ENCODE data around the gene ADORA2B. TPM values are rescaled to one million over a fixed set of nuclear protein-coding genes. Genes with fewer than 3 reads are reported as not detected.

Gene ADORA2B
- total and polyA plus RNA-seq, 2 of the 8 experiments (the other 6 are each of a cell fraction or from before 2014, with no cell fraction given): 2.6 to 8.2 TPM

DNA sequence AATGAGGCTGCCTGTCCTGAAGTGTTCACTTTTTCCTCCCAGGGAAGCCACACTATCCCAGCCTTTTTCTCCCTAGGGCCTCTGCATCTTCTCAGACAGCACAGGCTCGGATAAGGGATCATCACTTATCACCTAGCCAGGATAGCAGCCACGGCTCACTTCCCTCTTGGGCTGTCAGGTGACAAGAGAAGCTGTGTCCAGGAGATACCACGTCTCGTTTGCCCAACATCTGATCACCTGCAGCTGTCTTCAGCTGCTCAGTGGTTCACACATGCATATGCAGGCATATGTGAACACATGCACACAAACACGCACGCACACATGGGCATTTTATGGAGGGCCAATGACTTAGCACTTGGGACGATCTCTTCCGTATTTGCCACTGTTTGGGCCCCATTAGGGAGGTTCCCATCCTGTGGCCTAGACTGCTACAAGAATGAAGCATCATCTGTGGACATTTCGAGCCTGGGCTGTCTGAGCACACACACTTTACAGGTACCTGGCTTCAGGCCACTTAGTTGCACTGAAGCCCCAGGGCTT, 32.4 kb upstream of the ADORA2B start (continued):
- no peak for TF ChIP-seq FOSL1 (IDR thresholded peaks at IDR 0.05; ENCODE audit: insufficient read depth, low read depth, low read length)
